Uterus (tissue), 4 donors: ENCODE measurements around the gene TCAP. TPM values are rescaled to one million over a fixed set of nuclear protein-coding genes. Genes with fewer than 3 reads are reported as not detected.

Experiments
- DNase-seq, 2 donors: peaks; one replicate each; pipeline ENCODE4 v3.0.0-alpha.2; 2019 to 2020
- H3K27ac ChIP-seq, 2 donors: fragments of 200-600 bp; sonication (generic); 1 replicate in 1 of 2; 2 replicates in 1 of 2; pipeline ENCODE4 v1.5.1; 2016 to 2018
- H3K27me3 ChIP-seq, 2 donors: fragments of 200-600 bp; sonication (generic); one replicate each; pipeline ENCODE4 v1.5.1; 2018 to 2019; ENCODE audit warnings: control low read depth in 1 of 2
- H3K36me3 ChIP-seq, 2 donors: fragments of 200-600 bp; sonication (generic); one replicate each; pipeline ENCODE4 v1.5.1; 2019; ENCODE audit warnings: control low read depth in 1 of 2
- H3K4me1 ChIP-seq, 2 donors: fragments of 200-600 bp; sonication (generic); one replicate each; pipeline ENCODE4 v1.5.1; 2018 to 2019; ENCODE audit warnings: control low read depth in 1 of 2
- H3K4me3 ChIP-seq, 2 donors: fragments of 200-600 bp; sonication (generic); 1 replicate in 1 of 2; 2 replicates in 1 of 2; pipeline ENCODE4 v1.5.1; 2018 to 2019; ENCODE audit warnings: mild to moderate bottlenecking in 1 of 2
- H3K9me3 ChIP-seq, 2 donors: fragments of 200-600 bp; sonication (generic); one replicate each; pipeline ENCODE4 v1.5.1; 2019; ENCODE audit warnings: control low read depth in 1 of 2
- POLR2A ChIP-seq, 2 donors: fragments of 450-650 bp; IDR thresholded peaks; one replicate each; pipeline ENCODE4 v1.6.1; 2016; ENCODE audit warnings: antibody characterized with exemption in 2 of 2, mild to moderate bottlenecking in 1 of 2, moderate library complexity in 1 of 2
- intact Hi-C: fragments of 100-400 bp; cut with DNase I; formaldehyde crosslinking; loops from one replicate; pipeline ENCODE4 v1.15.1; 2023; ENCODE audit warnings: low total_unique reads
- total RNA-seq, 4 donors: library from RNA; depleted of rRNA in 3 of 4; stranded (reverse); fragments of >200 nt in 3 of 4; gene quantifications; one replicate each; pipeline versions ENCODE4 v1.1.0 to v1.2.4, GENCODE V29; 2014 to 2023
- TF ChIP-seq, protein P1 (sequence below), 4 experiments: fragments of 200-600 bp in 2 of 4; fragments of 450-650 bp in 2 of 4; sonication (generic) in 2 of 4; IDR thresholded peaks; one replicate each; pipeline ENCODE4 v1.5.1; 2016 to 2019; ENCODE audit warnings: antibody characterized with exemption in 4 of 4, mild to moderate bottlenecking in 2 of 4, moderate library complexity in 1 of 4
- donor health status: DM: yes; HTN: yes; CAD: no.

TCAP gene
- total RNA-seq, 4 donors from 2014 or later = 0.28 to 2.2 TPM; not detected in 2

DNA sequence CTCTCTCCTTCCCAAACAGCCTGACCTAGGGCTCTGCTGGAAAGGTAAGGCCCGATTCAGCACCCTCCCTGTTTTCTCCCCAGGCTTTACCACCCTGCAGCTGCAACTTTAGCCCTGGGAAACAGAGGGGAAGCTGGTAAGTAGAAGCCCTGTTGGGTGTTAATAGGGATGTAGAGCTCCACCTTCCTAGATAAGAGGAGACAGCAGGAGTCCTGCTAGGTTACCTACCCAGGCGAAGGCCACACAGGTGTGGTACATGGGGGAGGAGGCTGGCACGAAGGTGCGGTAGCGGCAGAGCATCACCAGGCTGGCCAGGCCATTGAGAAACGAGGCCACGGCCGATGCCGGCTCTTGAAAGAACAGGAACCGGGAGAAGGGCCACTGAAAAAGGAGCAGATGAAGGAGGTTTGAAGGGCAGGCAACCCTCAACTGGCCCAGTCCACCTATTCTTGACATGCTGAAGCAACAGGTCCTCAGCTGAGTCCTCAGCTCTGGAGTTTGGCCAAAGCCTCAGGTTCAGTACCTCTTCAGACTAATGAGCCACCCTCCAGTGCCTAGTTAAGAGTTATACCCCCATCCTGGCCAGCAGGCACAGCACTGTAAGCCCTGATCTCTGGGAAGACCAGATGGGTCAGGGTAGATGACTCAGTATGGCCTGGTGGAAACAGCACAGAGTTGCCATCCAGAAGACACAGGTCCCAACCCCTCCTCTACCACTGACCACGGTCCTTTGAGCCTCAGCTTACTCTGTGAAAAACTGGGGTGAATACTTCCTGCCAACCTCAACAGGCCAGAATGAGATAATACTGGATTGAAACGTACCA, 19.4 kb downstream of the TCAP start:
- Histone ChIP-seq H3K36me3 (no peaks in the 10 kb centered on the region), H3K27me3 (no peaks in the 10 kb centered on the region), H3K27ac (no peak overlapping the region), H3K4me1 (peaks cover 0 to 6% of the 10 kb centered on the region in 2 donors), H3K9me3 (no peaks in the 10 kb centered on the region), H3K4me3 (no peak overlapping the region)
- DNase-seq = no peak
- TF ChIP-seq POLR2A (IDR thresholded peaks at IDR 0.05) = no peak
- TF ChIP-seq, protein P1, sequence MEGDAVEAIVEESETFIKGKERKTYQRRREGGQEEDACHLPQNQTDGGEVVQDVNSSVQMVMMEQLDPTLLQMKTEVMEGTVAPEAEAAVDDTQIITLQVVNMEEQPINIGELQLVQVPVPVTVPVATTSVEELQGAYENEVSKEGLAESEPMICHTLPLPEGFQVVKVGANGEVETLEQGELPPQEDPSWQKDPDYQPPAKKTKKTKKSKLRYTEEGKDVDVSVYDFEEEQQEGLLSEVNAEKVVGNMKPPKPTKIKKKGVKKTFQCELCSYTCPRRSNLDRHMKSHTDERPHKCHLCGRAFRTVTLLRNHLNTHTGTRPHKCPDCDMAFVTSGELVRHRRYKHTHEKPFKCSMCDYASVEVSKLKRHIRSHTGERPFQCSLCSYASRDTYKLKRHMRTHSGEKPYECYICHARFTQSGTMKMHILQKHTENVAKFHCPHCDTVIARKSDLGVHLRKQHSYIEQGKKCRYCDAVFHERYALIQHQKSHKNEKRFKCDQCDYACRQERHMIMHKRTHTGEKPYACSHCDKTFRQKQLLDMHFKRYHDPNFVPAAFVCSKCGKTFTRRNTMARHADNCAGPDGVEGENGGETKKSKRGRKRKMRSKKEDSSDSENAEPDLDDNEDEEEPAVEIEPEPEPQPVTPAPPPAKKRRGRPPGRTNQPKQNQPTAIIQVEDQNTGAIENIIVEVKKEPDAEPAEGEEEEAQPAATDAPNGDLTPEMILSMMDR (IDR thresholded peaks at IDR 0.05) = no peak
- intact Hi-C loops = loop anchor here (10.0 kb wide), 1 partner anchor 50 kb away; the partner anchor contains the start of gene STARD3

DNA sequence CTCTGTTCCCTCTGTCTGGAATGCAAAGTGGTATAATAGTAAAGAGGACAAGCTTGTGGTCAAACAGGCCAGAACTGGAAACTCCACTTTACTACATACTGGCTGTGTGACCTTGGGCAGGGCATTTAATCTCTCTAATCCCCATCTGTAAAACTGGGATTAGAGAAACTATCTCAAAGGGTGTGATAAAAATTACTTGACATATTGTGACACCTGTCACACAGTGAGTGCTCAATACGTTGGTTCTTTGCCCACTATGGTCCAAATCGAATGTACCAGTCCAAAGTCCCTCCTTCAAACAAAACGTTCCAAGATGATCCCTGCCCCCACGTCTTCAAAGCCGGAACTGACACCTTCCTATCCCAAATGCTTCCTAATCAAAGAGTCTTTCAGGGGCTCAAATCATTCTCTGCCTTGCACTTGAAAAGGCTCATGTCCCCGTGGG, 22.0 kb downstream of the TCAP start:
- Histone ChIP-seq H3K27ac (peak overlapping the region in 1 of 2 donors; percentile 86), H3K4me3 (peak overlapping the region; percentile 59 to 64), H3K27me3 (no peaks in the 10 kb centered on the region), H3K36me3 (no peaks in the 10 kb centered on the region), H3K4me1 (peaks cover 0 to 6% of the 10 kb centered on the region in 2 donors), H3K9me3 (no peaks in the 10 kb centered on the region)
- no peak for DNase-seq
- intact Hi-C loops = loop anchor here (10.0 kb wide), 1 partner anchor 52 kb away; the partner anchor contains the start of gene STARD3
- TF ChIP-seq POLR2A (IDR thresholded peaks at IDR 0.05) = no peak
- TF ChIP-seq, protein P1 (IDR thresholded peaks at IDR 0.05) = no peak

DNA sequence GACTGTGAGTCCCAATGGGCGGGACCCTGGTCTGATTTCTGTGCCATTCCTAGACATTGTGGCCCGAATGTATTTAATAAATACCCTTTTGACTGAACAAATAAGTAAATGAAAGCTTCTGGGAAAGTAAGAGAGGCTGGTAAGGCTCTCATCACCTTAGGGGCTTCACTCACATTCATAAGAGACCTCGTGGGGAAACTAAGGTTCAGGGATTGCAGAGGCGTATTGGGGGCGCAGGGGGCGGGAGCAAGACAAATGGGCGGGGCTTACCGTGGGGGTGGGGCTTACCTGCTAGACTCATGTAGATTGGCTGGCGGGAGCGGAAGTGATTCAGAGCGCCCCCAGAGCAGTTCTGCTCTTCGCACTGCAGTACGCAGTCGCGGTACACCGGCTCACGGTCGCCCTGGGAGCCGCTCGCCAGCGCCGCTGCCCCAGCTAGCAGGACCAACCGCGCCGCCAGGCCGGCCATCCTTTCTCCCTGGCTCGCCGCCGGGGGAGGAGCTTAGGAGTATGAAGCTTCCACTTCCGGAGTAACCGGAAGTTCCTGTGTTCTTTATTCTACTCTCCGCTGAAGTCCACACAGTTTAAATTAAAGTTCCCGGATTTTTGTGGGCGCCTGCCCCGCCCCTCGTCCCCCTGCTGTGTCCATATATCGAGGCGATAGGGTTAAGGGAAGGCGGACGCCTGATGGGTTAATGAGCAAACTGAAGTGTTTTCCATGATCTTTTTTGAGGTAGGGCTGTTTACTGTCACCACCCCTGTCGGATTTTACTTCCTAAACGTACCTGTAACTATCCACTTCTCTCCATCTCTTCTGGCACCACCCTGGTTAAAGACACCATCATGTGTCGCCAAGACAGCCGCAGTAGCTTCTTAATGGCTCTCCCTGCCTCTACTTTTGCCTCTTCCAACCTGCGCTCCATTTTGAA, 22.7 kb downstream of the TCAP start, which contains the start of gene PGAP3:
Gene PGAP3 (minus strand): TSS at position 512 of the 929 bp plus-strand sequence. CDS start 43 bp downstream, at position 469.
- Histone ChIP-seq H3K9me3 (no peaks in the 10 kb centered on the region), H3K36me3 (no peaks in the 10 kb centered on the region), H3K27me3 (no peaks in the 10 kb centered on the region), H3K27ac (peak within 1 kb of the TSS; percentile 85 to 86), H3K4me3 (peak within 1 kb of the TSS; percentile 59 to 64), H3K4me1 (peaks cover 0 to 6% of the 10 kb centered on the region in 2 donors)
- peak in 1 of 2 donors; percentile 49 for TF ChIP-seq POLR2A (IDR thresholded peaks at IDR 0.05)
- TF ChIP-seq, protein P1 (IDR thresholded peaks at IDR 0.05) = peak in 1 of 4 experiments; percentile 20
- intact Hi-C loops = loop anchor here (10.0 kb wide), 1 partner anchor 53 kb away; the partner anchor contains the start of gene STARD3
- peak; percentile 81 to 90 for DNase-seq

DNA sequence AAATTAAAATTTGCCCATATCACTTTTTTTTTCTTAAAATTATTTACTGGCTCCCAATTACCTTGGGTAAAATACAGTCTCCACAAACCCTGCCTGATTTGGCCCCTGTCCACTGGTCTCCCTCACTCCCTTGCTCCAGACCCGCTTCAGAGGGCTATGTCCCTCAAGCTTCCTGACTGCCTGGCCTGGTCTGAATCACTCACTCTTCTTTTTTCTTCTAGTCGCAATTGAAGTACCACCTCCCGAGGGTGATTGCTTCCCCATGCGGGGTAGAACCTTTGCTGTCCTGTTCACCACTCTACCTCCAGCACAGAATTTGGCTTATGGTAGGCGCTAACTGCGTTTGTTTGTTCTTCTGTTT, 23.3 kb downstream of the TCAP start:
- peak overlapping the region; percentile 59 to 64 for H3K4me3 ChIP-seq
- no peak for DNase-seq
- H3K27me3 ChIP-seq = no peaks in the 10 kb centered on the region
- intact Hi-C loops = loop anchor here (10.0 kb wide), 1 partner anchor 54 kb away; the partner anchor contains the start of gene STARD3
- peaks cover 0 to 6% of the 10 kb centered on the region in 2 donors for H3K4me1 ChIP-seq
- H3K36me3 ChIP-seq = no peaks in the 10 kb centered on the region
- no peaks in the 10 kb centered on the region for H3K9me3 ChIP-seq
- peak overlapping the region; percentile 85 to 86 for H3K27ac ChIP-seq
- TF ChIP-seq, protein P1 (IDR thresholded peaks at IDR 0.05) = no peak
- no peak for TF ChIP-seq POLR2A (IDR thresholded peaks at IDR 0.05)
